Right lobe of liver (tissue), 4 donors: ENCODE results near the gene CDX1.

ENCODE experiments used
- CTCF ChIP-seq, 4 donors: fragments of 200-600 bp in 3 of 4; fragments of 450-650 bp in 1 of 4; IDR thresholded peaks; one replicate each; pipeline versions ENCODE4 v1.5.1 to v1.8.0; 2016 to 2022; ENCODE audit warnings: antibody characterized with exemption in 4 of 4, mild to moderate bottlenecking in 2 of 4
- POLR2A ChIP-seq: fragments of 450-650 bp; IDR thresholded peaks from one replicate; pipeline ENCODE4 v1.6.1; 2017; ENCODE audit warnings: antibody characterized with exemption, mild to moderate bottlenecking
- donor health status: DM: no; HTN: no; CAD: no.
- donor health status: DM: no; HTN: no; CAD: no.
- donor health status: DM: no; HTN: yes; CAD: no.

GRCh38 chr5:150196986-150197385 lies 30.4 kb downstream of the CDX1 start:
- TF ChIP-seq CTCF (IDR thresholded peaks at IDR 0.05), result no peak
- TF ChIP-seq POLR2A, result no peak
